Measurements from ENCODE around the gene DPP8.

Gene DPP8

GRCh38 chr15:65530318-65531111 lies 13.0 kb upstream of the DPP8 start, which contains the start of gene HACD3:
Gene HACD3, plus strand, starts transcription at chr15:65530463. Its CDS starts 169 bp downstream, at chr15:65530632.
- peak; percentile 92 for DNase-seq (ENCODE audit: extremely low read depth, insufficient read length)
- peak within 1 kb of the TSS; percentile 94 for H3K4me3 ChIP-seq (replicated peaks; ENCODE audit: low read depth, low read length)
- TF ChIP-seq, protein P1, sequence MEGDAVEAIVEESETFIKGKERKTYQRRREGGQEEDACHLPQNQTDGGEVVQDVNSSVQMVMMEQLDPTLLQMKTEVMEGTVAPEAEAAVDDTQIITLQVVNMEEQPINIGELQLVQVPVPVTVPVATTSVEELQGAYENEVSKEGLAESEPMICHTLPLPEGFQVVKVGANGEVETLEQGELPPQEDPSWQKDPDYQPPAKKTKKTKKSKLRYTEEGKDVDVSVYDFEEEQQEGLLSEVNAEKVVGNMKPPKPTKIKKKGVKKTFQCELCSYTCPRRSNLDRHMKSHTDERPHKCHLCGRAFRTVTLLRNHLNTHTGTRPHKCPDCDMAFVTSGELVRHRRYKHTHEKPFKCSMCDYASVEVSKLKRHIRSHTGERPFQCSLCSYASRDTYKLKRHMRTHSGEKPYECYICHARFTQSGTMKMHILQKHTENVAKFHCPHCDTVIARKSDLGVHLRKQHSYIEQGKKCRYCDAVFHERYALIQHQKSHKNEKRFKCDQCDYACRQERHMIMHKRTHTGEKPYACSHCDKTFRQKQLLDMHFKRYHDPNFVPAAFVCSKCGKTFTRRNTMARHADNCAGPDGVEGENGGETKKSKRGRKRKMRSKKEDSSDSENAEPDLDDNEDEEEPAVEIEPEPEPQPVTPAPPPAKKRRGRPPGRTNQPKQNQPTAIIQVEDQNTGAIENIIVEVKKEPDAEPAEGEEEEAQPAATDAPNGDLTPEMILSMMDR (IDR thresholded peaks at IDR 0.05; ENCODE audit: insufficient read depth, low read length, poor library complexity, severe bottlenecking) = no peak
- no peaks in the 10 kb centered on the region for H3K36me3 ChIP-seq (ENCODE audit: control insufficient read depth, insufficient read depth, low read length)
- no peaks in the 10 kb centered on the region for H3K27me3 ChIP-seq (replicated peaks; ENCODE audit: control insufficient read depth, insufficient read depth, low read length)

GRCh38 chr15:65529762-65530317 lies 12.4 kb upstream of the DPP8 start:
- DNase-seq (ENCODE audit: extremely low read depth, insufficient read length) = no peak
- Histone ChIP-seq H3K4me3 (replicated peaks; ENCODE audit: low read depth, low read length) (peak overlapping the region; percentile 94), H3K27me3 (replicated peaks; ENCODE audit: control insufficient read depth, insufficient read depth, low read length) (no peaks in the 10 kb centered on the region), H3K36me3 (ENCODE audit: control insufficient read depth, insufficient read depth, low read length) (no peaks in the 10 kb centered on the region)
- TF ChIP-seq, protein P1 (IDR thresholded peaks at IDR 0.05; ENCODE audit: insufficient read depth, low read length, poor library complexity, severe bottlenecking) = no peak

DNA sequence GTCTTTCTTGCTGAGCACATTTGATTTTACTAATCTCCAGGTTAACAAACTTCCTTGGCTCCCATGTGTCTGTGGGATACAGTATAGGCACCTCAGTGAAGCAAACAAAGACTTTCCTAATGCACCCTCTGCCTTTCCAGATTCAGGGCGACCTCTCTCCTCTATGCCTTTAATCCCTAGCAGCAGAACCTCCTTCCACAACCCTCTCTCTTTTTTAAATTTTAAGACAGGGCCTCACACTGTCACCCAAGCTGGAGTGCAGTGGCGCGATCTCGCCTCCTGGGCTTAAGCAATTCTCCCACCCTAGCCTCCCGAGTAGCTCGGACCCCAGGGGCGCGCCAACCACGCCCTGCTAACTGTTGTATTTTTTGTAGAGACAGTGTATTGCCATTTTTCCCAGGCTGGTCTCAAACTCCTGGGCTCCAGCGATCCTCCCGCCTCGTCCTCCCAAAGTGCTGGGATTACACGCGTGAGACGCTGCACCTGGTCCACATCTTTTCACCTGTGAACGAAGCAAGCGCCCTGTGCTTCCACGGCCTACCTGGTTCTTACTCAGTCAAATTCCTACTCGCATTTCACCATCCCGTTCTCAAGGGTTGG lies 11.1 kb upstream of the DPP8 start:
- no peaks in the 10 kb centered on the region for H3K36me3 ChIP-seq (ENCODE audit: control insufficient read depth, insufficient read depth, low read length)
- H3K27me3 ChIP-seq (replicated peaks; ENCODE audit: control insufficient read depth, insufficient read depth, low read length) = no peaks in the 10 kb centered on the region

GRCh38 chr15:65525622-65526021 lies 8.1 kb upstream of the DPP8 start:
- DNase-seq (ENCODE audit: extremely low read depth, insufficient read length) = no peak
- Histone ChIP-seq H3K36me3 (ENCODE audit: control insufficient read depth, insufficient read depth, low read length) (no peaks in the 10 kb centered on the region), H3K4me3 (replicated peaks; ENCODE audit: low read depth, low read length) (no peak overlapping the region), H3K27me3 (replicated peaks; ENCODE audit: control insufficient read depth, insufficient read depth, low read length) (no peaks in the 10 kb centered on the region)
- TF ChIP-seq, protein P1 (IDR thresholded peaks at IDR 0.05; ENCODE audit: insufficient read depth, low read length, poor library complexity, severe bottlenecking) = no peak

More for the DNA sequence above, 11.1 kb upstream of the DPP8 start:
- TF ChIP-seq, protein P1 (IDR thresholded peaks at IDR 0.05; ENCODE audit: insufficient read depth, low read length, poor library complexity, severe bottlenecking) = no peak
- DNase-seq (ENCODE audit: extremely low read depth, insufficient read length) = no peak
- H3K4me3 ChIP-seq (replicated peaks; ENCODE audit: low read depth, low read length) = no peak overlapping the region

GRCh38 chr15:65524226-65524625 lies 6.7 kb upstream of the DPP8 start:
- Histone ChIP-seq H3K36me3 (ENCODE audit: control insufficient read depth, insufficient read depth, low read length) (no peaks in the 10 kb centered on the region), H3K27me3 (replicated peaks; ENCODE audit: control insufficient read depth, insufficient read depth, low read length) (no peaks in the 10 kb centered on the region), H3K4me3 (replicated peaks; ENCODE audit: low read depth, low read length) (no peak overlapping the region)
- TF ChIP-seq, protein P1 (IDR thresholded peaks at IDR 0.05; ENCODE audit: insufficient read depth, low read length, poor library complexity, severe bottlenecking) = no peak
- DNase-seq (ENCODE audit: extremely low read depth, insufficient read length) = no peak

Data from GM06990 (cell line).